SKM-1 treated with dmso at 0.1 percent for 144 hours (cell line): ENCODE data around the gene ATP6V0D1.
"Not testable (repeated sequence)": the region's sequence is repeated elsewhere in the genome, so short reads cannot be mapped to it uniquely, and the experiment has no call there.

Experiments
- DNase-seq: peaks from one replicate; lab custom pipeline; 2025; ENCODE audit not compliant: unreplicated experiment; lab: John Stamatoyannopoulos, UW

Gene ATP6V0D1

DNA sequence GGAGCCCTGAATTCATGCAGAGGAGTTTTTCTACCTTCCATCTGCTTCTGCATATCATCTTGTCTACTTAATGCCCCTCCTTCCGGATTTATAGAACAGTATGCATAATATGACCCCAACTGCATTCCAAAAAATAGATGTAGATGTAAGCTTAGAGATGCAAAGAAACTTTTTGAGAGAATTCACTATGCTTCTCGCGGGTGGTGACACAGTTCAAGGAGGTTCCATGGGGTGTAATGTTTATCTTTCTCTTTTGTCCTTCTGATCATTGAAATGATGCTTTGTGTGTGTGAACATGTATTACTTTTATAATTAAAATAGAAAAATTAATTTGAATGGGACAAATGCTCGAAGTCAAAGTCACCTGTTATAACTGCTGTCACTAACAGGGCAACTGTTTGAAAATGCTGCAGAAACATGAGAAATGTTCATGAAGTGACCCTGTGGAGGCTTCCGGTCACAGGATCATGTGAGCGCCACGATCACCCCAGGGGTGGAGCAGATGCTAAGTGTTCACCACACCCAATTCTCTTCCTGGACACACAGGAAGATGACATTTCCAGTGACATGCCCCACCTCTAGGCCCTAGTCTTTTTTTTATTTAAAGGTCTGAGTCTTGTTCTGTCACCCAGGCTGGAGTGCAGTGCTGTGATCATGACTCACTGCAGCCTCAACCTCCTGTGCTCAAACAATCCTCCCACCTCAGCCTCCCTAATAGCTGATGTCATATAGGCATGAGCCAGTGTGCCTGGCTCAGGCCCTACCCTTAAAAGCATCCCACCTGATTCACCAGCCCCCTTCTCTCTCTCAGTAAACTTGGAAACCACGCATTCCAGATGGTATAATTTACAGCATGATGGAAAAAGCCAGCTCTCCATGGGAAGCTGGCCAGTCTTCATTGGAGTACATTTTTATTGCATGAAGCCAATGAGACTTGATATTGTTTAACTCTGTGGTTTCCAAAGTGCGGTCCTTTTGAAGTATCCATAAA lies 23.4 kb upstream of the ATP6V0D1 start:
- no peak for DNase-seq

DNA sequence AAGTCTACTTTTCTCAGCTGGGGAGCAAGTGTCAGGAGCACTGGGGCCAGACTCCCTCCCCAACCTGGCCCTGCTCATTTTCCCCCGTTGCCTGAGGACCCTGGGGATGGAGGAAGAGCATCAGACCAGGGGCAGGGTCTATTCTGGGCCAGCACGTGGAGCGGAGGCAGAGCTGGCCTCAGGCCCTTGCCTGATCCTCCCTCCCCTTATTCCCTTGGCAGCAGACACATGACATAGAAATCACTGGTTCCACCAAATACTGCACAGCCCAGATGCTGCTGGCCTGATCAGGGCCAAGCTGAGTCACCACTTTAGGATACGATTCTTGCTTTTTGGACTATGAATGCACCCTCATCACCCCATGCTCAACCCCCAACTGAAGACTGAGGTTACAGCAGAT lies 18.1 kb upstream of the ATP6V0D1 start:
- DNase-seq, result no peak

DNA sequence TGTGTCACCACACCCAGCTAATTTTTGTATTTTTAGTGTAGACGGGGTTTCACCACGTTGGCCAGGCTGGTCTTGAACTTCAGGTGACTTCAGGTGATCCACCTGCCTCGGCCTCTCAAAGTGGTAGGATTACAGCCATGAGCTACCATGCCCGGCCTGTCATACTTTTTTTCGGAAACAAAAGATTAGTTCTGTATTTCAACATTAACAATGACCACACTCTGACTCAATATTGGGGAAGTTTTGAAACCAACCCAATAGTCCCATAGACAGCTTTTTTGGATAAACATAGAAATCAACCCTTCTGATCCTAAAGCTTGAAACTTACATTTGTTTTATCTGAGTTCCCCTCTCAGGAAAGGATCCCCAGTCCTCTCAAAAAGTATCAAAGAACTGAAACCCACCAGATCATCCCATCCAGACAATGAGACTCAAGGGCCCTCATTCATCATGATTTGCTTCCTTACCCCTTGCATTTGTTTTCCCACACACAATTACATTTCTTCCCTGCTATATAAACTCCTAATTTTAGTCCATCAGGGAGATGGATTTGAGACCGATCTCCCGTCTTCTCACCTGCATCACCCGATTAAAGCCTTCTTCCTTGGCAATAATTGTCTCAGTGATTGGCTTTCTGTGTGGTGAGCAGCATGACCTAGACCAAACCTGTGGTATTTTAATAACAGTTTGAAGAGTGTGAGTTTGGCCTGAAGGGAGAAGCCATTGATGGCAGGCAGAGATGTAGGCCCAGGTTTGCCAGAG lies 9.6 kb upstream of the ATP6V0D1 start:
- peak; percentile 73 for DNase-seq

DNA sequence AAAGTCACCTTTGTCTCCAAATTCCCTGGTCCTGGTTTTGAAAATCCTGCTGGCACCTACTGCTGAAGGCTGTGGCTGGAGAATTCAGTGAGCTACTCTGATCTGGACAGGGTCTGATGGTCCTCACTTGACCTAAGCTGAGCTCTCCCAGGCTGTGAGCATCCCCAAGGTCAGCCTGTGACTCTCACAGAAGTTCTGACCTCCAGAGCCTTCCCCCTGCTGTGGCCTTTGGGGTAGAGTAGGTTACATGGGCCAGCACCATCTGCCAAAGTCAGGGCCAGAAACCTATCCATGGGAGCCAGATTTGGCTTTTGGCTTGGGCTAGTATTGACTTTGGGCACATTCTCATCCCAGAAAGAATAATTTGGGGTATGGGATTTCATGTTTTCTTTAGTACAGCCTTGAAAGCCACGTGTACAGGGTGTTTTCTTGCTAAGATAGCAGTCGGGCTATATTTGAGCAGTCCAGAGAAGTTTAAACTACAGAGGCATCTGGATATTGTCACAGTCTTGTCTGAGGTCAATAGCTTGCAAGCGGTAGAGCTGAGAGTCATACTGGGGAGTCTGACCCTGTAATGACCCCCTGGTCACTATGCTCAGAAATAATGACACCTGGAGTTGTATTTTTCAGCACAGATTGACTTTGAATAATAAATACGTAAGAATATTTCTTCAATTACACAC lies 8.6 kb upstream of the ATP6V0D1 start:
- DNase-seq, result no peak

DNA sequence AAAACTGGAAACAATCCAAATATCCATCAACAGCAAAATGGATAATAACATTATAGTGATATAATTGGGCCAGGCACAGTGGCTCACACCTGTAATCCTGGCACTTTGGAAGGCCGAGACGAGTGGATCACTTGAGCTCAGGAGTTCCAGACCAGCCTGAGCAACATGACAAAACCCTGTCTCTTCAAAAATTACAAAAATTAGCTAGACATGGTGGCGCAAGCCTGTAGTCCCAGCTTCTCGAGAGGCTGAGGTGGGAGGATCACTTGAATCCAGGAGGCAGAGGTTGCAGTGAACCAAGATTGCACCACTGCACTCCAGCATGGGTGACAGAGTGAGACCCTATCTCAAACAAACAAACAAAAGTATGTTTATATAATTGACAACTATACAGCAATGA lies 6.6 kb upstream of the ATP6V0D1 start:
- not testable (repeated sequence) for DNase-seq

DNA sequence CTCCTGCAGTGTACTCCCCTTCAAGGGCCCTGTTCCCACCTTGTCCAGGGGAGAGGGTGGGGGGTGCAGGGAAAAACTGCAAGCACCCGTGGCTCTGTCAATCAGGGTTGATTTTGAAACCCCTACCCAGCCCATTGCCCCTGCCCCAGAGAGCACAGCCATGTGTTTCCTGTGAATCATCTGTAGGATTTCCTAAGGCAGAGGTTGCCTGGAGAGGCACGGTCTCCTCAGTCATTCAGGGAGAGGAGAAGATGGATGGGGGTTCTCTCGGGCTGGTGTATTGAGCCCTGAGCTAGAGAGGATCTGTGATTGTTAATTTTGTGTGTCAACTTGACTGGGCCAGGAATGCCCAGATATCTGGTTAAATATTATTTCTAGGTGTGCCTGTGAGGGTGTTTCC lies 5.8 kb upstream of the ATP6V0D1 start:
- no peak for DNase-seq

DNA sequence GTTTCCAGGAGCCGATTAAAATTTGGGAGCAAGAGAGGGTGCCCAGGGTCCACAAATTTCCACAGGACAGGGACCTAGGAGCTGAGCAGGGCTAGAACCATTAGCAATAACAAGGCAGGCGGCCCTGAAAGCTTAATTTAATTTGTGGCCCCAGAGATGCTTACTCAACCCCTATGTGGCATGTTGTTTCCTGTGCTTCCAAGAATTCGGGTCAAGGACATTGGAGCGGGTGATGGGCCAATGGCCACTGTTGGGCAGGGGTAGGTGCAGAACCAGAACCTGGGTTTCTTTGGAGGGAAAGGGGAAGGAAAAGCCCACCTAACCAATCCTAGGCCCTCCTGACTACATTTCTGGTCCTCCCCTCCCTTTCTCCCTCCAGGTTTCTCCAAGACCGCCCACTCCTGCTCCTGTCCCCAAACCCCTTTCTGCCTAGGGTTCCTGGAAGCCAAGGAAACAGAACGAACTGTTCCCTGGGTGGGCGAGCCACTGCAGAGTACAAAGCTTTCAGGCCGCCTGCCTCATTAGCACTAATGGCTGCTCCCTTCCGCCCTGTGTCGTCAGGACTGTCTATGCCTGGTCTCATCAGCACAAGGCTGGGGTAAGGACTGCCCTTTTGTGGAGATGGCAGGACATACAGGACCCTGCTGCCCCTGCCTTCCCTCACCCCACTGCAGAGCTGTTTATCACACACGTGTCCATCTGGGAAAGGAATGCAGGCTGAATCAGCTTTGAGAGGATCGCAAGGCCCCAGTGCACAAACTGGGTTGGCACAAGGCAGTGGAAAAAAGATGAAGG lies 3.0 kb upstream of the ATP6V0D1 start:
- DNase-seq, result no peak

DNA sequence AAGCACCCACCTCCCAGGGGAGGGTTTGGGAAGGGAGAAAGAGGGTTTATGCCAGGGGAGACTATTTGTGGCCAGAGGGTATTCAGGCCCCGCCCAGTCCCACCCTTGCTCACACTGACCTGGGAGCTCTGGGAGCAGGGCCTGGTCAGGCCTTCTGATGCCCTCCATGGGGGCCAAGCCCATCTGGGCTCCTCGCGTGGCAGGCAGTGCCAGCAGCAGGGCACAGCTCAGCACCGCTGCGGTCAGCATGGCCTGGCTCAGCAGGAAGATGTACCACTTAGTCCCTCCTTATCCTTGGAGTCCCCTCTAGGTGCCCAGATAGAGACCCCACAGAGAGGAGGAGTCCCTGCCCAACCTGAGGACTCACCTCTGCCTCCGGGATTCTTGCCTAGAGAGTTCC lies 2.2 kb upstream of the ATP6V0D1 start, which contains the start of gene AGRP:
AGRP (minus strand) TSS at position 398 of the 400 bp plus-strand sequence; CDS start at position 249, 149 bp downstream.
- no peak for DNase-seq

DNA sequence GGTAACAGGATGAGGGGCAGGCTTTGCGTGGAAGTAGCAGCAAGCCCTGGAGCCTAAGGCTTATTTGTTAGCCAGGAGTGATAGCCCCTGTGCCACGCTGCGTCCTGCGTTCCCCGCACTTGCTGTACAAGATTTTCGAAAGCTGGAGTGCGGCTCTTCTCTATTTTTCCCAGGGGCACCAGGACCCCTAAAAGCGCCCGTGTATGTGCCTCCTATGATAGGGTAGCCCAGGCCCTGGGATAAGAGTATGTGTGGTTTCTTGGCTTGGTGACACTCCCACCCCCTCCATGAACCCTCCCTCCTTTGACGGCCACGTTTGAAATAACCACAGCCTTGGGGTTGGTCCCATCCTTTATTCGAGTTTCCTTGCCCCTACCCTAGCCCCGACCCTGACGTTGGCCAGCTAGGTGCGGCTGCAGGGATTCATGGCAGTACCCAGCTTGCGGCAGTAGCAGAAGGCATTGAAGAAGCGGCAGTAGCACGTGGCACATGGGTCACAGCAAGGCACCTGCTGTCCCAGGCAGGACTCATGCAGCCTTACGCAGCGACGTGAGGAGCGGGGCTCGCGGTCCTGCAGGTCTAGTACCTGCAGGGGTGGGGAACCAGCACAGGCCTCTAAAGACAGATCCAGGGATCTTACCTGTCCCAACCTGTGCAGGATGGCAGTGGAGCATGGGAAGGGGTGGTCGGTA lies 1.4 kb upstream of the ATP6V0D1 start:
- DNase-seq, result no peak

DNA sequence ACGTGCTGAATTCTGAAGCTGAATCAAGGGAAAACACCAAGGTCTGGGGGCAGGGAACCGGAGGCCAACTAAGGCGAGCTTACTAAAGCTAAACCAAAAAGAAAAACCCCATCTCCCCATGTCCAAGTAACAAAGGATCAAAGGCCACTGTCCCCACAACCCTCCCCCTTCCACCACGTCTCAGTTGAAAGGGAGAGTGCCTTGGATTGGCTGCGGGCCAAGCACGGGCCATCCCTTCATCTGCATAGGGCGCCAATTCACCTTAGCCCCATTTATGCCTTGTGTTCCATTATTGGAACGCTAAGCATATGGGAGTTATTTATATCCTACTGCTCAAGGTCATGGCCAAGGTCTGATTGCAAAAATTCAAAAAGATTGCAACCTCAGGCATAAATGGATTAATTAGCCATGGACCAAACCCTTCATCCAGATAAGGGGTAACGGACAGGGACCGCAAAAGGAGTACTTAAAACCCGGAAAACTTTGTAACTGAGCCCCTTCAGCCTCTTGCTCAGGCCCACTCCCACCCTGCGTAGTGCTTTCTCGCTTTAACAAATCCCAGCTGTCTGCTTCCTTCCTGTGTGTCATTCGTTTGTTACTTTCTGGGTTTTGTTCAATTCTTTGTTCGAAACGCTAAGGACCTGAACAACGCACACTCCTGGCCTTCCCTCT lies 740 bp upstream of the ATP6V0D1 start:
- no peak for DNase-seq

DNA sequence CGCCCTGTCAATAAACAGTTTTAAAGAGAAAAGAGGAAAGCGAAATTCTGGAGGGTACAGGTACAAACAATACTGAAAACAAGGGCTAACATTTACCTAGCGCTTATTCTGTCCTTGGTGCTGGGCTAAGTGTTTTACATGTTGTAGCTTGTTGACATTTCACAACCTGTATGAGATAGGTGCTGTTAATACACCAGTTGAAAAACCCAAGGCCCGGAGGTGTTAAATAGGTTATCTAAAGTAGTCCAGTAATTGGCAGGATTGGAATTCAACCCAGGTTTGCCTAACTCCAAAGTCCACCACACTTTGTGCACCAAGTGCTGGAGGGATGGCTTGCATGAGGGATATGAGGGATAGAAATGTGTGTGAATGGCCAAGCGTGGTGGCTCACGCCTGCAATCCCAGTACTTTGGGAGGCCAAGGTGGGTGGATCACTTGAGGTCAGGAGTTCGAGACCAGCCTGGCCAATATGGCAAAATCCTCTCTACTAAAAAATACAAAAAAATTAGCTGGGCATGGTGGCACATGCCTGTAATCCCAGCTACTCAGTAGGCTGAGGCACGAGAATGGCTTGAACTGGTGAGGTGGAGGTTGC lies 2.9 kb downstream of the ATP6V0D1 start:
- no peak for DNase-seq

DNA sequence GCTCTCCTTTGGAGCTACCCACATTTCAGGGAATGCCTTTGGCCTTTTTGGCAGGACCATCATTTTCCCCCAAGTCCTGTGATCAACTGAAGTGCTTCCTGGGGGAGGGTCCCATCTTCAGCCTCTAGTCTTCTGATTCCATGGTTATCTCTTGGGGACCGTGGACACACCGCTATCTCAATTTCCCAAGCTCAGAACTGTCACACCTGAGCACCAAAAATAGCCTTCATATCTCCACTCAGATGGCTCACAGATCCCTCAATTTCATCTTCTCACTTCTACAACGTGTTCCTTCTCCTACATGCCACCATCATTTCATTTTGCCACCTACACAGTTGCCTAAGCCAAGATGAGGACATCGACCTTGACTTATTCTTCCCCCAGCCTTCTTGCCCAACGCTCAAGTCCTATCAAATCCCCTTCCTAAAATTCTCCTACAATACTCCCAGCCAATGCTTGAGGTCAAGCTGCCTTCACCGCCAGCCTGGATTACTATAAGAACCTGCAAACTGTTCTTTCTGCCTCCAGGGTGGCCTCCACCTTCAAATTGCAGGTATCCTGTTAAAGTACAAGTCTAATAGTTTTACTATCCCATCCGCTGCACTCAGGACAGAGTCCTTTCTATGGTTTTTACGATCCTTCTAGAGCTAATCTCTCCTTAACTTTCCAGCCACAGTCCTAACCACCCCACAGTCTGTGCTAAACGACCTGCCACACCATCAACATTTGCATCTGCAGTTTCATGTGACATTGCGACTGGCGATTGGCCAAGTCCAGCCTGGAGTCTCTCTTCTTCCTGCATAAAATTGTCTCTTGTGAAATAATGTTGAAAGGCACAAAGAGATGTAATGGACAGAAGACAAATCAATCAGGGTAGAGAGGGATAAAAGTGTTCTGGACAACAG lies 6.2 kb downstream of the ATP6V0D1 start:
- DNase-seq, result no peak

DNA sequence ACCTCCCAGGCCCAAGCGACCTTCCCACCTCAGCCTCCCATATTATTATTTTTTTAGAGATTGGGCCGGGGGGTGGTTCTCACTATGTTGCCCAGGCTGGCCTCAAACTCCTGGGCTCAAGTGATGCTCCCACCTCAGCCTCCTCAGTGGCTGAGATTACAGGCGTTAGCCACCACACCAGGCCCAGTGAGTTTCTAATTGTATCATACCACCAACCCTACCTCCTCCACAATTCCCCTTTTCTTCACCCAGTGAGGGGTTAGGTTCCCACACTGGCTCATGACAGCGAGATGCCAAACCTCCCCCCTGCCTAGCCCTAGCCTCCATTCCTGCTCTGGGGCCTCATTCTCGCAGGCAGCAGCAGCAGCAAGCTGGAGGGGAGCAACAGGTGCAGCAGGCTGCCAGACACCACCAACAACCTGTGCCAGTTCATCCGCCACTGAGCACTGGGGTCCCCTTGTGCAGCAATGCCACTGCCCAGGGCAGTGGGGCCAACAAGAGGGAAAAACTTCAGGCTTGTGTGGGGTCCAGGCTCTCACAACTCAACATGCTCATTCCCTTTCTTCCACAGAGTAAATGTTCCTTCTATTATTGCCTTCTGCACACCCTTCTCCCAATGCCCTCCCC lies 9.1 kb downstream of the ATP6V0D1 start:
- DNase-seq, result no peak

DNA sequence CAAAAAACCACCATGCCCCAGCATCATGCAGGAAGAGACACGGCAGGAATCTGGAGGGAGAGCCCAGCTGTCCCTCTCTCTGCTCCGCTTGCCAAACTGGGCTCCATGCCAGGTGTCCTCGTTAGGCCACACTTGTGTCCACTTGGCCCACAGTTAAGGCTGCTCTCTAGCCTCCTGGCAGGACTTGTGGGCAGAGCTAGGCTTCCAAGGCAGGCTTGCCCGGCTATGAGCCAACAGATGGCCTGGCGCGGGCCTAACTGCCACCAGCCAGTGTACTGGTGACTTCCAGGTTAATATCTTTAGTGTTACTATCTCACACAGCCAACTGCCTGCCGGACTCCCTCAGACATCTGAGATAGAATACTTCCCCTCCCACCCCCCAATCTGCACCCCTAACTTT lies 10.6 kb downstream of the ATP6V0D1 start:
- DNase-seq, result no peak

DNA sequence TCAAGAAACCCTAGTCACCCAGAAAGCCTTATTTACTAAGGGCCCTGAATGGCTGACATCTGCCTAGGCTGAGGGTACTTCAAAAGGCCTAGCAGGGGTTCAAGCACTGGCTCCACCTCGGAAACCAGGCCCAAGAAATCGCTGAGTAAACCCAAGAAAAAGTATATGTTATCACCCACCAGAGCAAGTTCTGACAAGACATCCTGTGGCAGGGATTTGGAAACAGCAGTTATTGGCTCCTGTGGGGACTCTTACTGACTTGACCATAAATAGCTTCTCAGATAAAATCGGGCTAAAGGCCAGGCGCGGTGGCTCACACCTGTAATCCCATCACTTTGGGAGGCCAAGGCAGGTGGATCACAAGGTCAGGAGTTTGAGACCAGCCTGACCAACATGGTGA lies 12.2 kb downstream of the ATP6V0D1 start:
- no peak for DNase-seq

DNA sequence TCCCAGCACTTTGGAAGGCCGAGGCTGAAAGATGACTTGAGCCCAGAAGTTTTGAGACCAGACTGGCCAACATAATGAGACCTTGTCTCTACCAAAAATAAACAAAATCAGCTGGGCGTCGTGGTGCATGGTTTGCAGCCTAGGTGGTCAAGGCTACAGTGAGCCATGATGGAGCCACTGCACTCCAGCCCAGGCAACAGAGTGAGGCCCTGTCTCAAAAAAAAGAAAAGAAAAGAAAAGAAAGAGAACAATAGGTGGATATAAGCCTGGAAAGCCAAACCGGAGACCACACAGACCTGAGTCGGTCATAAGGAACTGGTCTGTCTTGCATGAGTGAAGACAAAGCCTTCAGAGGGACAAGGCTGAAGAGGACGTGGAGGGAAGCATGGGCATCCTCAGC lies 14.4 kb downstream of the ATP6V0D1 start:
- no peak for DNase-seq

DNA sequence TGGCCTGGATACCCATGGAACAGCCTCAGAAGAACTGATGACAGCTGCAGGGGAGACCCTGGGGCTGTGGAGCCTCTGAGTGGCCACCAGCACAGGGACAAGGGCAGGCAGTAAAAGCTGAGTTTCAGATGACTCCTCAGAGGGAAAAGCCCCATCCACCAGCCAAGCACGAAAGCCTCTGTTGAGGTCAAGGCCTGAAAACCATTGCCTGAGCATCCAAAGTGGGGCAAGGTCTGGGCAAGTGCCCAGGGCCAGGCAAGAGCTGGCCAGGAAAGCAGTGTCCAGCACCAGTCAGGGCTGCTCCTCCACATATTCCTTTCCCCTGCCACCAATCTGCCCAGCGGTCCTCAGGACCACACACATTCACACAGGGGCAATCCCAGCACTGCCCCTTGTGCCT lies 16.4 kb downstream of the ATP6V0D1 start:
- DNase-seq, result no peak

DNA sequence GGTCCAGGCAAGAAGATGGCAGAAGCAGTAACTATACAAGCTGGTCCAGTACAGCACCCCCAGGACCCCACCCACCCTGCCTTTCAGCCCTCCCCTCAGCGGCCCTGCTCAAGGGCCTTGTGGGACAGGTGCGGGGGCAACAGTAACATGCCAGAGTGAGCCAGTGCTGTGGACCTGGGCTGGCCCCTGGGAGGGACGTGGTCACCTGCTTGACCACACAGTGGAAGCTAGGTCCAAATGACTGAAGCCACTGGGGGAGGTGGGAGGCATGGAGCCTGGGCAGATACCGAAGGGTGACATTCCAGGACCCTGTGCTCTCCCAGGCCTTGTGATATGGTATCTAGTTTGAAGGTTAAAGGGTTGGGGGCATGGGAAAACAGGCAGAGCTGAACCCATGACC lies 17.3 kb downstream of the ATP6V0D1 start:
- no peak for DNase-seq
